Measurements from ENCODE around the gene ORMDL1.
"Not testable (repeated sequence)": the region's sequence is repeated elsewhere in the genome, so short reads cannot be mapped to it uniquely, and the experiment has no call there.

The ORMDL1 gene

DNA sequence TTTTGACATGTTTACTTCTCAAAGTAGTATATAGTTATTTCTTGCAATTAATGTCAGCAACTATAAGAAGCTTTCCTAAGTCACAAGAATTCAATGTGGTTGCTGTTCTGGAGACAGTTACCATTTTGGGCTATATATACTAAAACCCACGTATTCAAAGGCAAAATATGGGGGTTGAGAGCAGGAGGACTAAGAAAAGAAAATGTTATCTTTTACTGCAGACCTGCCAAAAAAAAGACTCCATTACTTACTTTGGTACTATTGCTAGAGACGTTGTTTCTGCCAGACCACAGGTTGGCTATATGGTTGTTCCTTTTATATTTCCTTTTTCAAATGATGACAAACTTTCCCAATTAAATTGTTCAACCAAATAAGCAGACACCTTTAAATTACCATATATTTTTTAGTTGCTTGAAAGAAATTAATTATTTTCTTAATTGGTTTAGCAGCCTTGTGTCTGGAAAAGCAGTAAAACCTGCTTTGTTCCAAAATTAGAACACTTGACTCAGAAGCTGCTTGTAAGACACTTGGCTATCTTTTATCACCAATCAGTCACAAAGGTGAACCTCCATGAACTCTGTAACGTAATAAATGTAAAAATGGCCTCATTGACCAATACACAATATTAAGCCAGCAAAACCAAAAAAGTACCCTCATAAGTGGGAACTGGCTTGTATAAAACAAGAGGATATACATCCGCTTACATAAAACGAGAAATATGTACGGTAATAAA, 13.4 kb downstream of the ORMDL1 start:
- DNase-seq = no peak

DNA sequence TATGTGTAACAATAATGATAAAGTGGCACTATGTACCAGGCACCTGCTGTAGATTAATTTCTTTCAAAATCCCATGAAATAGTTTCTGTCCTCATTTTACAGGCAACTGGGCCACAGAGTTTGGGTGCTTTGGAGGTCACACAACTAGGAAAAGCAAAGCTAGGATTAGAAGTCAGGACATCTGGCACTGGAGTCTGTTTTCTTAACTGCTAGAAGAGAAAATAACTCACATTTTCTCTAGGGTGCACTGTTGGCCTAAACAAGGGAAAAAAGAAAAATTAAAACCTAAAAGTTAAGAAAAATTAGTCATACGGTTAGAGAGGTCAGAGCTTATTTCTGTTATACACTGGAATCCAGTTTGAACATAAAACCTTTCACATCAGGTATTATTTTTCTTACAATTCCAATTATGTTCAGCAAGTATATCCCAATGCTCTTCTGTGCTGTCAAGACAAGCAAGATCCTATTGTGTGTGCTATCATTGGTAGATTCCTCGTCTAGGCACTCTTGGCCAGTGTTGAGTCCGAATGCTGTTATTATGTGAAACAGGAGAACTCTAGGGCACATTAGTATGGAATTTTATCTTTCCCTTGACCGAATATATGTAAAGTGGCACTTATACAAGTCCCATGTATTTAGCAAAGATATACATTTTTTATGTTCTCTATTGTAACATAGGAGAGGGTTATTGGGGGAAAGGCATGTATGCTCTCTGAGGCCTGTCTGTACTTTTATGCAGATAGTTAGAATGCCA, 20.1 kb downstream of the ORMDL1 start:
- DNase-seq = no peak

GRCh38 chr2:189762551-189763298, 21.4 kb downstream of the ORMDL1 start, which contains the start of gene OSGEPL1:
TSS of gene OSGEPL1 (minus strand) at chr2:189762792. CDS start at chr2:189761640, 1,152 bp downstream.
- DNase-seq = peak; percentile 89 to 91

DNA sequence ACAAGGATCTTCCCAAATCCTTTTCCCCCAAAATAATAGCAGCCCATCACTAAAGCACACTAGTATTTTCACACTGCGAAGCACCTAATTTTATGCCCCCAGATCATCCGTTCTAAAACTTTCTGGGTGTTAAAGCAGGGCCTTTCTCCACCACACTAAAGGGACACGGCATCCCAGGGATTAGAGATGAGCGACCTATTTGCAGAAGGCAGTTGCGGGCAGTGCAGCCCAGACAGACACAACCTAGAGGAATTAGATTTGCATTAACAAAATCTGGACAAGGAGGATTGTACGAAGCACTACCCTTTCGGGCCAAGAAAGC, 21.9 kb downstream of the ORMDL1 start:
- DNase-seq = no peak

DNA sequence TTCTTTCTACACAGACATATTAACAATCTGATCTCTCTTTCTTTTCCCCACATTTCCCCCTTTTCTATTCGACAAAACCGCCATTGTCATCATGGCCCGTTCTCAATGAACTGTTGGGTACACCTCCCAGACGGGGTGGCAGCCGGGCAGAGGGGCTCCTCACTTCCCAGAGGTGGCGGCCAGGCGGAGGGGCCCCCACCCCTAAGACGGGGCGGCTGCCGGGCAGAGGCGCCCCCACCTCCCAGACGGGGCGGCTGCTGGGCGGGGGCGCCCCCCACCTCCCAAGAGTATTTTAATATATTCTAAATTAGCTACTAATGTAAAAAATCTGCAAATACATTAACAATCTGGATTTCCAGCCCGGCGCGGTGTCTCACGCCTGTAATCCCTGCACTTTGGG, 24.0 kb downstream of the ORMDL1 start:
- DNase-seq = not testable (repeated sequence)

DNA sequence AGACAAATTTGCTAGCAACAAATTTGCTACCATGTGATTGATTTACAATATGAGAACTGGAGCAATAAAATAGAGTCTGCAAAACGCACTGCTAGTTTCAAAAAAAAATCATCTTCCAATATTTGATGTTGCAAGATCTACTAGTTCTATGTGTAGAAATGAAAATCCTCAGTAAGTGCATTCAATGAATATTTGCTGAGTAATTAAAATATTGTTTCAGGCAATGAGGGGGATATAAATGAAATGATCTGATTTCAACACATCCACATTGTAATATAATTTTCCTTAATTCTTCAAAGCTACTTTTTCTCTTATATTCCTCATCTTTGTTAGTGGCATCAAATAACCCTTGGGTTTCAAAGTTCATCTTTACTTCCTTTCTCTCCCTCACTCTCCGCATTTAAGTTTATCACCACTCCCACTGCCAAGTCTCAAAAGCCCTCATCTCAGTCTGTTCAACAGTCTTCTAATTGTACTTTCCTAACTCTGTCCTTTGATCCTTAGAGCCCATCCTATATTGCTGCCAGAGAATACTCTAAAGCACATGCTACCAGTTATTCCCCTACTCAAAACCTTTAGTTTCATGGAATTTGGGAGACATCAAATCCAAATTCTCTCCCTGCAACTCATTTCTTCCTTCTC, 27.7 kb downstream of the ORMDL1 start:
- no peak for DNase-seq

DNA sequence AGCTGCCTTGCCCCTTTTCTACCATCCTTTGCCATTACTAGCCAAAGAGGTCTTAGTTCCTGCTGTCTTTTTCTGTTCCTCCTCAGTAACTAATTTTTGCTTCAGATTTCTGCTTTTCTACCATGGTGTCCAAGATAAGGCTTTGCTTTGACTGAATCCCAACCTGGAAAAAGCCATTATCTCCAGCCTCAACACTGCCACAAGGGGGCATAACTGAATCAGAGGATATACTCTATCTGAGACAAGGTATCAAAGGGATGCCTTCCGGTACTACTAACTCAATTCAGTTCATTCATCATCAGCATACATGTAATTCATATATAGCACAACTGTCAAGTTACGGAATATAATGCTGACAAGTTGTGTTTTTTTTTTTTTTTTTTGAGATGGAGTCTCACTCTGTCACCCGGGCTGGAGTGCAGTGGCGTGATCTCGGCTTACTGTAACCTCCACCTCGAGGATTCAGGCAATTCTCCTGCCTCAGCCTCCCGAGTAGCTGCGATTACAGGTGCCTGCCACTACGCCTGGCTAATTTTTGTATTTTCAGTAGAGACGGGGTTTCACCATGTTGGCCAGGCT, 33.0 kb downstream of the ORMDL1 start:
- no peak for DNase-seq

DNA sequence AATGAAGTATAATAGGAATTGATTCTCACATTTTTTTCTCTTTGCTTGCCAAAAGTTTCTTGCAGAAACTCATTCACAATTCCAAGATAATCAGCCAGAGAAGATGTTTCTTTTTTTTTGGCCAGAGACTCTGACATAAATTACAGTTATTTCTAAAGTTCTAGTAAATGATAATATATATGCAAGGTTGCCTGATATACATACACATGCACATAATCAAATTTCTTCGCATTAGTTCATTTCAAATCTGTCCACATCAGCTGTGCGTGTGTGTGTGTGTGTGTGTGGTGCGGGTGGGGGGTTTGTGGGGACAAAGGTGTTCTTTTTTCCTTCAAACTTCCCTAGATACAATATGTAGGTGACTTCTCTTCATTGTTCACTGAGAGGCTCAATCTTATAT, 54.7 kb downstream of the ORMDL1 start:
- no peak for DNase-seq

- no peak for DNase-seq
Measured at GRCh38 chr2:189726849-189727248, 57.3 kb downstream of the ORMDL1 start.

DNA sequence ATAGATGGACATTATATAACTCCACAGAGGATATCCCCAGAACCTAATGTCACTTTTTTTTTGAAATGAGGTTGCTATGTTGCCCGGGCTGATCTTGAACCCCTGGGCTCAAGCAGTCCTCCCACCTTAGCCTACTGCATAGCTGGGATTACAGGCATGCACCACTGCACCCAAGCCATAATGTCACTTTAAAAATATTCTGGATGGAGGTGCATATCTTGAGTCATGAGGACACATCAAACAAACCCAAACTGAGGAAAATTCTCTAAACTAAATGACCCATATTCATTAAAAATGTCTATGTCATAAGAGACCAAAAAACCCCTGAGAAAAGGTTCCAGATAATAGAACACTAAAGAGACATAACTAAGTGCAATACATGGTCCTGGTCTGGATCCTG, 57.9 kb downstream of the ORMDL1 start:
- DNase-seq = no peak

DNA sequence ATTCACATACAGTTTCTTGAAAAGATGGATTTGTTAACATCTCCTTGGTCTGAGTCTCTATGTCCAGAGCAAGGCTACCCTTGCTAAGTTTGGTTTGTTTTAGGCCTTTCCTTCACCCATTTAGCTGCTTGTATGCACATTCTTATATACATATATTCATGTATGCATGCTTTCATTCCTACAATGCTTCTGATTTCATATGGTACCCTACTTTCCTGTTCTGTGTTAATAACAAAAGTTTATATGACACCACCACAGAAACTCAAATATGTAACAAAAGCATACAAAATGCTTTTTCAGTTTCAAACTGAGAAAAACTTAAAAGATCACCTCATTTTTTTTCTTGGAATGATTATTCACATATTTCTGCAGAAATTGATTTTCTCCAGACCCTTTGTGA, 60.9 kb downstream of the ORMDL1 start:
- no peak for DNase-seq

Data from hippocampal formation (tissue), 2 donors.